ENCODE data around the gene CASK.

- TF ChIP-seq EZH2 (IDR thresholded peaks at IDR 0.05; ENCODE audit: borderline replicate concordance) (no peak), CTCF (IDR thresholded peaks at IDR 0.05; ENCODE audit: poor library complexity) (no peak), EZH2phosphoT487 (IDR thresholded peaks at IDR 0.05; ENCODE audit: low read depth, severe bottlenecking, unreplicated experiment) (no peak)
These were observed 403.9 kb downstream of the CASK start for GRCh38 chrX:41519468-41519867.
